Naive B cell (primary cell): ENCODE results near the gene PGA3. TPM values are rescaled to one million over a fixed set of nuclear protein-coding genes. Genes with fewer than 3 reads are reported as not detected.
"Not testable (repeated sequence)": the region's sequence is repeated elsewhere in the genome, so short reads cannot be mapped to it uniquely, and the experiment has no call there.

ENCODE experiments used
- ATAC-seq, 2 donors: fragments of 150-1000 bp; cut with Tn5 transposase; 2 replicates each; pipeline ENCODE4 v1.10.0; 2021; ENCODE audit warnings: low read depth in 2 of 2, mild to moderate bottlenecking in 2 of 2, moderate library complexity in 2 of 2
- DNase-seq: peaks from one replicate; pipeline ENCODE4 v3.0.0; 2022
- H3K27ac Mint-ChIP-seq, 6 donors: one replicate each; pipeline ENCODE4 v1.8.0; 2020 to 2022; ENCODE audit warnings: mild to moderate bottlenecking in 6 of 6, mixed read lengths in 6 of 6, moderate library complexity in 5 of 6, inconsistent platforms in 2 of 6
- H3K27me3 Mint-ChIP-seq, 3 donors: one replicate each; pipeline ENCODE4 v1.8.0; 2021 to 2022; ENCODE audit warnings: mixed read lengths in 3 of 3, mild to moderate bottlenecking in 1 of 3
- H3K36me3 Mint-ChIP-seq, 2 donors: one replicate each; pipeline ENCODE4 v1.8.0; 2020 to 2022; ENCODE audit warnings: mixed read lengths in 2 of 2, inconsistent platforms in 1 of 2, mild to moderate bottlenecking in 1 of 2
- H3K4me1 Mint-ChIP-seq, 3 donors: one replicate each; pipeline ENCODE4 v1.8.0; 2020 to 2022; ENCODE audit warnings: mixed read lengths in 3 of 3, inconsistent platforms in 1 of 3, mild to moderate bottlenecking in 1 of 3, moderate library complexity in 1 of 3
- H3K4me3 Mint-ChIP-seq, 8 donors: one replicate each; pipeline ENCODE4 v1.8.0; 2020 to 2022; ENCODE audit warnings: mild to moderate bottlenecking in 8 of 8, mixed read lengths in 8 of 8, moderate library complexity in 8 of 8, inconsistent platforms in 2 of 8
- H3K9me3 Mint-ChIP-seq, 7 donors: one replicate each; pipeline ENCODE4 v1.8.0; 2020 to 2022; ENCODE audit warnings: mixed read lengths in 7 of 7, mild to moderate bottlenecking in 5 of 7, inconsistent platforms in 2 of 7, moderate library complexity in 1 of 7
- polyA plus RNA-seq, 6 donors: library from polyadenylated mRNA; unstranded; fragments of 300-500 nt; fragmentation: Illumina TruSeq; gene quantifications; one replicate each; pipeline ENCODE4 v1.2.3, GENCODE V29; 2021; ENCODE audit warnings: low read depth in 6 of 6

PGA3 gene
- polyA plus RNA-seq, 6 donors from 2014 or later: not detected

- H3K4me3 Mint-ChIP-seq: no peak overlapping the region
These were observed 4.3 kb upstream of the PGA3 start for GRCh38 chr11:61198948-61199523.

GRCh38 chr11:61201476-61201875, 1.8 kb upstream of the PGA3 start:
- no peak overlapping the region for H3K27ac Mint-ChIP-seq
- ATAC-seq: no peak
- peaks cover 9 to 42% (median 19%) of the 10 kb centered on the region in 3 donors for H3K27me3 Mint-ChIP-seq
- H3K9me3 Mint-ChIP-seq: peaks cover 0 to 3% (median 0%) of the 10 kb centered on the region in 7 donors
- H3K4me3 Mint-ChIP-seq: no peak overlapping the region
- H3K4me1 Mint-ChIP-seq: no peaks in the 10 kb centered on the region
- no peak for DNase-seq
- no peaks in the 10 kb centered on the region for H3K36me3 Mint-ChIP-seq

More at GRCh38 chr11:61198948-61199523, 4.3 kb upstream of the PGA3 start:
- H3K27me3 Mint-ChIP-seq: peaks cover 11 to 51% (median 29%) of the 10 kb centered on the region in 3 donors
- H3K9me3 Mint-ChIP-seq: peaks cover 0 to 4% (median 0%) of the 10 kb centered on the region in 7 donors
- DNase-seq (no peak), ATAC-seq (no peak)
- no peak overlapping the region for H3K27ac Mint-ChIP-seq
- no peaks in the 10 kb centered on the region for H3K36me3 Mint-ChIP-seq
- H3K4me1 Mint-ChIP-seq: peaks cover 0 to 4% (median 0%) of the 10 kb centered on the region in 3 donors

GRCh38 chr11:61203873-61204272, 558 bp downstream of the PGA3 start:
- not testable (repeated sequence) for H3K9me3 Mint-ChIP-seq, H3K27ac Mint-ChIP-seq, DNase-seq, H3K4me1 Mint-ChIP-seq, H3K36me3 Mint-ChIP-seq, ATAC-seq, H3K4me3 Mint-ChIP-seq
- H3K27me3 Mint-ChIP-seq: peaks cover 9 to 42% (median 19%) of the 10 kb centered on the region in 3 donors

- Mint-ChIP-seq H3K27ac (peak overlapping the region in 1 of 6 donors; percentile 33), H3K4me3 (peak overlapping the region in 1 of 8 donors; percentile 43), H3K27me3 (peaks cover 9 to 36% (median 19%) of the 10 kb centered on the region in 3 donors)
- not testable (repeated sequence) for ATAC-seq, H3K9me3 Mint-ChIP-seq, DNase-seq, H3K36me3 Mint-ChIP-seq, H3K4me1 Mint-ChIP-seq
These were observed 1.3 kb downstream of the PGA3 start for GRCh38 chr11:61204502-61205059.

GRCh38 chr11:61207636-61208310, 4.5 kb downstream of the PGA3 start:
- H3K4me3 Mint-ChIP-seq, DNase-seq, H3K4me1 Mint-ChIP-seq, H3K9me3 Mint-ChIP-seq, H3K36me3 Mint-ChIP-seq, ATAC-seq, H3K27ac Mint-ChIP-seq: not testable (repeated sequence)
- peaks cover 5 to 18% (median 8%) of the 10 kb centered on the region in 3 donors for H3K27me3 Mint-ChIP-seq

GRCh38 chr11:61210629-61211028, 7.3 kb downstream of the PGA3 start:
- not testable (repeated sequence) for H3K4me1 Mint-ChIP-seq, DNase-seq, H3K9me3 Mint-ChIP-seq, H3K36me3 Mint-ChIP-seq, ATAC-seq, H3K4me3 Mint-ChIP-seq, H3K27ac Mint-ChIP-seq, H3K27me3 Mint-ChIP-seq

- not testable (repeated sequence) for H3K27ac Mint-ChIP-seq, ATAC-seq, H3K4me1 Mint-ChIP-seq, H3K9me3 Mint-ChIP-seq, H3K36me3 Mint-ChIP-seq, H3K27me3 Mint-ChIP-seq, DNase-seq
- peak overlapping the region in 1 of 8 donors; percentile 22 for H3K4me3 Mint-ChIP-seq
These were observed 8.1 kb downstream of the PGA3 start for GRCh38 chr11:61211327-61211952.

- H3K36me3 Mint-ChIP-seq, H3K9me3 Mint-ChIP-seq, DNase-seq, H3K27me3 Mint-ChIP-seq, H3K4me1 Mint-ChIP-seq, H3K27ac Mint-ChIP-seq, H3K4me3 Mint-ChIP-seq, ATAC-seq: not testable (repeated sequence)
These were observed 8.9 kb downstream of the PGA3 start for GRCh38 chr11:61212202-61212601.

GRCh38 chr11:61213711-61214324, 10.5 kb downstream of the PGA3 start:
- DNase-seq: not testable (repeated sequence)

GRCh38 chr11:61218306-61218705, 15.0 kb downstream of the PGA3 start:
- H3K27ac Mint-ChIP-seq, H3K9me3 Mint-ChIP-seq, H3K4me3 Mint-ChIP-seq, DNase-seq, H3K4me1 Mint-ChIP-seq, H3K36me3 Mint-ChIP-seq, ATAC-seq, H3K27me3 Mint-ChIP-seq: not testable (repeated sequence)

More at GRCh38 chr11:61213711-61214324, 10.5 kb downstream of the PGA3 start:
- not testable (repeated sequence) for H3K36me3 Mint-ChIP-seq, H3K27ac Mint-ChIP-seq, ATAC-seq, H3K4me3 Mint-ChIP-seq, H3K27me3 Mint-ChIP-seq, H3K4me1 Mint-ChIP-seq, H3K9me3 Mint-ChIP-seq

GRCh38 chr11:61219016-61219415, 15.7 kb downstream of the PGA3 start:
- ATAC-seq: not testable (repeated sequence)

GRCh38 chr11:61222047-61222446, 18.7 kb downstream of the PGA3 start, which contains the start of gene PGA4:
PGA4 (plus strand) TSS chr11:61222347; CDS start chr11:61222401, 54 bp downstream.
- not testable (repeated sequence) for ATAC-seq, H3K27ac Mint-ChIP-seq, H3K27me3 Mint-ChIP-seq, H3K36me3 Mint-ChIP-seq, DNase-seq, H3K4me3 Mint-ChIP-seq, H3K4me1 Mint-ChIP-seq, H3K9me3 Mint-ChIP-seq

More at GRCh38 chr11:61219016-61219415, 15.7 kb downstream of the PGA3 start:
- not testable (repeated sequence) for H3K4me1 Mint-ChIP-seq, H3K27ac Mint-ChIP-seq, H3K27me3 Mint-ChIP-seq, H3K4me3 Mint-ChIP-seq, H3K9me3 Mint-ChIP-seq, DNase-seq, H3K36me3 Mint-ChIP-seq

- not testable (repeated sequence) for H3K9me3 Mint-ChIP-seq
These were observed 19.4 kb downstream of the PGA3 start for GRCh38 chr11:61222692-61223091.

More at GRCh38 chr11:61222692-61223091, 19.4 kb downstream of the PGA3 start:
- not testable (repeated sequence) for H3K36me3 Mint-ChIP-seq, H3K4me1 Mint-ChIP-seq, DNase-seq, H3K27me3 Mint-ChIP-seq, ATAC-seq, H3K4me3 Mint-ChIP-seq, H3K27ac Mint-ChIP-seq
